ENCODE results near the gene CCDC192.

Gene CCDC192

GRCh38 chr5:127985811-127986325 is 282.7 kb downstream of the CCDC192 start:
- no peaks in the 10 kb centered on the region for H3K4me1 ChIP-seq (ENCODE audit: insufficient read depth, insufficient read length)

DNA sequence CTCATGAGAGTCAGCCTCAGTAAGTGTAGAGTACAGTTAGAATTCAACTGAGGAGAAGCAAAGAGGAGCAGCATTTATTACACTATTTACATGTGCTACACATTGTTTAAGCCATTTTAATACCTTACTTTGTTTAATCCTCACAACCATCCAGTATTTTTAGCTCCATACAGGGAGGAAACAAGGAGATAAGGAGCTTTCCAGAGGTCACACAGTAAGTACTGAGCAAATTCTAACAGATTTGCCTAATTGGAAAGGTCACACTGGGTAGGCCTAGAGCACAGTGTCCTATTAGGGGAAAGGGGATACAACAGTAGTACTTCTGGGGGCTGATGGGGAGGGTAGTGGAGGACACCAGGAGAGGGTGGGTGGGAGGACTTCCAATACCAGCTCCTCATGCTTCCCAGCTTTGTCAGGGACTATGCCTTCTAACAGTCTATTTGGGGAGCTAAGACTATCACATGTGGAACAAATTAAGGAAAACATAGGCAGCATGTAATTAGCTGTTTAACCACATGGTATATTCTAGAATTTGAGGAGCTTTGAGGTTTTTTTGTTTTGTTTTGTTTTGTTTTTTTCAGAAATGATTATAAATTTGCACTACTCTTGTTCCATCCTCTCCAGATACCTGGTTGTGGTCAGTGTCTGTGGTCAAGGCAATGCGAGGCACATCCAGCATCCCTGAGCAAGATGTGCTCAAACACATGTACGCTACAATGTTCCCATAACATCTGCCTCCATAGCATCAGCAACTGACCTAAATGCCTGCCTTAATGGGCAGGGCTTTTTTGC is 284.4 kb downstream of the CCDC192 start:
- Histone ChIP-seq H3K27me3 (ENCODE audit: insufficient read depth, insufficient read length) (no peaks in the 10 kb centered on the region), H3K4me1 (ENCODE audit: insufficient read depth, insufficient read length) (no peaks in the 10 kb centered on the region), H3K4me3 (ENCODE audit: insufficient read length, low read depth) (no peak overlapping the region), H3K36me3 (ENCODE audit: insufficient read depth, insufficient read length, low read length) (no peaks in the 10 kb centered on the region), H3K9ac (ENCODE audit: insufficient read length, low read depth) (no peak overlapping the region), H3K9me3 (ENCODE audit: insufficient read depth, low read length) (no peaks in the 10 kb centered on the region)
- no peak for DNase-seq (ENCODE audit: low read depth, low spot score)
- no peak for TF ChIP-seq SUZ12 (IDR thresholded peaks at IDR 0.05; ENCODE audit: extremely low read depth, insufficient read depth, insufficient read length)
- no peak for TF ChIP-seq YY1 (IDR thresholded peaks at IDR 0.05; ENCODE audit: insufficient read depth, insufficient read length)
- no peak for TF ChIP-seq ZNF274 (IDR thresholded peaks at IDR 0.05; ENCODE audit: low read depth, low read length)

More at GRCh38 chr5:127985811-127986325, 282.7 kb downstream of the CCDC192 start:
- TF ChIP-seq SUZ12 (IDR thresholded peaks at IDR 0.05; ENCODE audit: extremely low read depth, insufficient read depth, insufficient read length) (no peak), ZNF274 (IDR thresholded peaks at IDR 0.05; ENCODE audit: low read depth, low read length) (no peak), YY1 (IDR thresholded peaks at IDR 0.05; ENCODE audit: insufficient read depth, insufficient read length) (no peak)
- H3K27me3 ChIP-seq (ENCODE audit: insufficient read depth, insufficient read length) = no peaks in the 10 kb centered on the region
- H3K9ac ChIP-seq (ENCODE audit: insufficient read length, low read depth) = no peak overlapping the region
- no peaks in the 10 kb centered on the region for H3K36me3 ChIP-seq (ENCODE audit: insufficient read depth, insufficient read length, low read length)
- no peak overlapping the region for H3K4me3 ChIP-seq (ENCODE audit: insufficient read length, low read depth)
- no peaks in the 10 kb centered on the region for H3K9me3 ChIP-seq (ENCODE audit: insufficient read depth, low read length)
- no peak for DNase-seq (ENCODE audit: low read depth, low spot score)

DNA sequence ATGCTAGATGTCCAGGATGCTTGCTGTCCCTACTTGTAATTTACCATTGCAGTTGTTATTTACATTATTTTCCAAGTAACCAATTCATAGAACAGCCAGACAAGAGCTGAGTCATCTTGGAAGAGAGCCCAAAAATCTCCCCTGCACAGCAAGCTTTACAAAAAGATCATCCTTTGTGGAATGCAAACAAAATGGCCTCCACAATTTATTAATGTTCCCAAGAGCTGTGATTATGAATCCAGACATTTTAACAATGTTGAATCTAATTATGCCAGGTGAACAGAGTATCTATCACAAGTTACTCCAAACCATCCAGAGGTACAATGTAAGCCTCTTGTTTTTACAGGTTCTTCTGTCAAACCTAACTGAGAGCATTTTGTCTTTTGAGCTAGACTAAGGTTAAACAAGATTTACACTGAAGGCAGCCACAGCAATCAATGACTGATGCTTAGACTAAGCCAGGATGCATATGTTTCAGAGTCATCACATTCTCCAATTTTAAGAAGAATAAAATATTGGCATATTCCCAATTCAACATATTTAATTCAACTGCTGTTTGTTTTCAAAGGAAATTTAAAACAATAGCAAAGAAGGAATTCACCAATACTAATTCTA is 285.1 kb downstream of the CCDC192 start:
- no peaks in the 10 kb centered on the region for H3K36me3 ChIP-seq (ENCODE audit: insufficient read depth, insufficient read length, low read length)
- no peaks in the 10 kb centered on the region for H3K27me3 ChIP-seq (ENCODE audit: insufficient read depth, insufficient read length)
- no peak overlapping the region for H3K9ac ChIP-seq (ENCODE audit: insufficient read length, low read depth)
- H3K4me3 ChIP-seq (ENCODE audit: insufficient read length, low read depth) = no peak overlapping the region
- TF ChIP-seq YY1 (IDR thresholded peaks at IDR 0.05; ENCODE audit: insufficient read depth, insufficient read length) (no peak), ZNF274 (IDR thresholded peaks at IDR 0.05; ENCODE audit: low read depth, low read length) (no peak), SUZ12 (IDR thresholded peaks at IDR 0.05; ENCODE audit: extremely low read depth, insufficient read depth, insufficient read length) (no peak)
- H3K4me1 ChIP-seq (ENCODE audit: insufficient read depth, insufficient read length) = no peaks in the 10 kb centered on the region
- no peak for DNase-seq (ENCODE audit: low read depth, low spot score)
- H3K9me3 ChIP-seq (ENCODE audit: insufficient read depth, low read length) = no peaks in the 10 kb centered on the region

Data from NT2/D1 (cell line).